Large intestine (tissue), 3 donors: Measurements from ENCODE around the gene SLC36A4. TPM values are rescaled to one million over a fixed set of nuclear protein-coding genes. Genes with fewer than 3 reads are reported as not detected.

ENCODE experiments used
- DNase-seq, 2 donors: peaks; one replicate each; pipeline versions ENCODE4 v3.0.0 to v3.0.0-alpha.2; 2013
- H3K27ac ChIP-seq: one replicate; pipeline ENCODE4 v1.5.1; 2013; ENCODE audit warnings: low read length
- H3K27me3 ChIP-seq: 2 replicates; pipeline ENCODE4 v1.6.1; 2013; ENCODE audit warnings: low read length; ENCODE audit not compliant: control insufficient read depth, insufficient read depth
- H3K36me3 ChIP-seq: 2 replicates; pipeline ENCODE4 v1.6.1; 2013; ENCODE audit warnings: low read length; ENCODE audit not compliant: control insufficient read depth, insufficient read depth
- H3K4me1 ChIP-seq: one replicate; pipeline ENCODE4 v1.6.1; 2013; ENCODE audit warnings: low read length; ENCODE audit not compliant: control insufficient read depth, insufficient read depth
- H3K4me3 ChIP-seq: one replicate; pipeline ENCODE4 v1.5.1; 2013; ENCODE audit warnings: low read length
- H3K9me3 ChIP-seq: one replicate; pipeline ENCODE4 v1.6.1; 2013; ENCODE audit warnings: mild to moderate bottlenecking, low read depth, low read length, moderate library complexity; ENCODE audit not compliant: control insufficient read depth
- WGBS: methylation state at CpG from one replicate; pipeline ENCODE4 v1.1.5; 2013; ENCODE audit warnings: low lambda C conversion rate; ENCODE audit not compliant: insufficient coverage; 5-methylcytosine and 5-hydroxymethylcytosine counted together
- polyA plus RNA-seq: library from polyadenylated mRNA; unstranded; fragments of 120-200 nt; gene quantifications from one replicate; pipeline ENCODE4 v1.2.1, GENCODE V29; 2013

Gene SLC36A4
- polyA plus RNA-seq, 1 donor = 5.8 TPM

DNA sequence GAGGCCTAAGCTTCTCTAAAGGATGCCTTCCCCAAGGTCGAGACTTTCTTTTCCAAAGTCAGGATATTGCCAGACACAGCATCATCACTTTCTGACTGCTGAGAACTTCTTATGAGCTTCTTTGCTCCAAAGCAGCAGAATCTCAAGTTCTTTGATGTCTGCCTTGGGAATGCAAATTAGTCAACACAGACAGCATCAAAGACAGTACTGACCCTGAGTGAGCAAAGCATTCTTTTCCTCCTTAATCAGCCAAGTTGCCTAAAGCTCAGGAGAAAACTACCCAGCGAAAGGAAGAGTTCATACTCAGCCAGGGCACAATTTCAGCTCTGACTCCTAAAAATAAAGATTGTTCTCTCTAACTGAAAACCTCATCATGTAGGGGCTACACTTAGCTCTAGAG, 98.0 kb downstream of the SLC36A4 start:
- Histone ChIP-seq H3K27ac (no peak overlapping the region), H3K4me1 (no peaks in the 10 kb centered on the region), H3K9me3 (no peaks in the 10 kb centered on the region), H3K4me3 (no peak overlapping the region), H3K27me3 (no peaks in the 10 kb centered on the region), H3K36me3 (no peaks in the 10 kb centered on the region)
- WGBS = no CpG with 5 or more reads among the region's 2 CpGs
- DNase-seq = no peak

Other genes with a start within 250 kb of the SLC36A4 start
- gene MTNR1B, start 228.3 kb downstream of the SLC36A4 start, polyA plus RNA-seq = 0.55 TPM
- gene DEUP1, start 132.8 kb upstream of the SLC36A4 start, polyA plus RNA-seq = 0.43 TPM